Omental fat pad (tissue), 4 donors: ENCODE data around the gene IFIH1. TPM values are rescaled to one million over a fixed set of nuclear protein-coding genes. Genes with fewer than 3 reads are reported as not detected.

Experiments
- ATAC-seq: fragments of 150-250 bp; one replicate; pipeline ENCODE4 v1.9.1; 2016; ENCODE audit warnings: mild to moderate bottlenecking, moderate library complexity; ENCODE audit not compliant: low FRiP score
- DNase-seq: peaks from one replicate; pipeline ENCODE4 v3.0.0-alpha.2; 2019; ENCODE audit warnings: low spot score
- CTCF ChIP-seq, 3 donors: fragments of 450-650 bp; IDR thresholded peaks; one replicate each; pipeline ENCODE4 v1.5.1; 2016 to 2017; ENCODE audit warnings: antibody characterized with exemption in 3 of 3, mild to moderate bottlenecking in 3 of 3, moderate library complexity in 2 of 3
- total RNA-seq, 4 donors: library from RNA; depleted of rRNA; stranded (reverse); fragments of >200 nt; gene quantifications; one replicate each; pipeline ENCODE4 v1.1.0, GENCODE V29; 2016

The IFIH1 gene
- total RNA-seq, 4 donors from 2014 or later, result 7.5 to 36.9 (median 11.4) TPM

GRCh38 chr2:162253435-162253834 lies 65.0 kb downstream of the IFIH1 start:
- ATAC-seq (no peak), DNase-seq (no peak)
- no peak for TF ChIP-seq CTCF (IDR thresholded peaks at IDR 0.05)

- TF ChIP-seq CTCF (IDR thresholded peaks at IDR 0.05), result no peak
- DNase-seq (no peak), ATAC-seq (no peak)
Observed at GRCh38 chr2:162252153-162252552, 66.3 kb downstream of the IFIH1 start.

GRCh38 chr2:162245781-162246180 lies 72.7 kb downstream of the IFIH1 start:
- no peak for DNase-seq
- no peak for TF ChIP-seq CTCF (IDR thresholded peaks at IDR 0.05)
- no peak for ATAC-seq

DNA sequence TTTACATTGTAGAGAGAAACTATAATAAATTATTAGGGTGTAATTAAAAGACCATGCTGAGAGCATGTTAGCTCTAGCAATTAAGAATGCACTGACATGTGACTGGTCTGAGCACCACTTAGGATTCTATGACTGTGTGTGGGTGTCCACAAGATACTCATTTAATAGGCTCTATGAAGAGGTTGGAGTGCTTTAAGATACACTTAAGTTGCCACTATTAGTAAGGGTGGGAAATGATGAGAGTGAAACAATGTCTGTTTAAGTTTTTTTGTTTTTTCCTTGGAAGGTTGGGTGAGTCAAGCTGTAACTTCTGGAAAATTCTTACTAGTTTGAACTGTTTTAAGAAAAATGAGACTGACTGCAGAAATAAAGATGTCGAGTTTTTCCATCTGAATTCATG lies 73.4 kb downstream of the IFIH1 start:
- ATAC-seq (peak; percentile 35), DNase-seq (no peak)
- TF ChIP-seq CTCF (IDR thresholded peaks at IDR 0.05), result no peak

- no peak for TF ChIP-seq CTCF (IDR thresholded peaks at IDR 0.05)
- ATAC-seq (peak; percentile 88), DNase-seq (no peak)
Observed at GRCh38 chr2:162244541-162245031, 73.9 kb downstream of the IFIH1 start.

DNA sequence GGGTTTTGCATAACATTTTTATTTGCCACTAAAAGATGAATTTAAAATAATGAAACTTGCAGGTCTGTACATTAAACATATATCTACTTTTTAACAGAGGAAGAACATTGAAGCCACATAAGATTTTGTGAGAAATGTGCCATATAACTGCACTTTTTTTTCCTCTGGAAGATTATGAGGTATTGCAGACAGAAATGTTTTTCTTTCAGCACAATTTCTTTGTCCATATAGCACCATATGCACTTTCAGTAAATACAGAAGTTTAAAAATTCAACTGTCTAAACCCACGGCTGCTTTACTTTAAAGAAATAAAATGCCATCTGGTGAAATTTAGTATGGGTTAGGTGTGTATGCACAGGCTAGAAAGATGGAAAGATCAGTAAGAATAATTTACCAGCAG lies 74.8 kb downstream of the IFIH1 start:
- ATAC-seq (no peak), DNase-seq (no peak)
- TF ChIP-seq CTCF (IDR thresholded peaks at IDR 0.05), result no peak

DNA sequence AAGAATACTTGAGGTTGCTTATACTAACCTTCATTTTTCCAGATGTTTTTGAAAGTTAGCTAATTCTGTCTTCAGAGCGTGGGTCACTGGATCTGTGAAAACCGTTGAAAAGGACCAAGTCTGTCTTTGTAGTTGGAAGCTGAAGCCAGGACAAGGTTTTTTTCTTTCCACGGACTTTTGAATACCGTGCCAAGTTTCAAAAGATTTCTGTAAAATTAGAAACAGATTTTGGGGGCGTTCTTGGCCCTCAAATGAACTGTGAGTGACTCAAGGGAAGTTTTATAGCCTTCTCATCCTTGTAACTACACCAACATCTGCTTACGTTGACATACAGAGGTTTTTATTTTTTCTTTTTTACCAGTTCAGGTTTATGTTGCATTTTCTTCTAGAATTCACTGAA lies 75.2 kb downstream of the IFIH1 start, which contains the start of gene FAP:
Gene FAP (minus strand): TSS at position 152 of the 400 bp plus-strand sequence. CDS start 118 bp downstream, at position 34.
- DNase-seq (no peak), ATAC-seq (no peak)
- TF ChIP-seq CTCF (IDR thresholded peaks at IDR 0.05), result no peak
